Calu3 (cell line): Measurements from ENCODE around the gene ZNF205. TPM values are rescaled to one million over a fixed set of nuclear protein-coding genes. Genes with fewer than 3 reads are reported as not detected.

Experiments
- BruUV-seq: library from RNA; stranded (reverse); fragments of 400-500 nt; replicated peaks from 2 replicates; lab custom pipeline; 2021; lab: Mats Ljungman, UMichigan
- CTCF ChIA-PET: fragments of 300-600 bp; sonication (Branson Sonifier 250); formaldehyde crosslinking; loops from one replicate; lab custom pipeline; 2022; ENCODE audit warnings: antibody characterized with exemption; lab: Charles Lee
- DNase-seq: peaks from one replicate; pipeline ENCODE4 v3.0.0; 2022
- H3K27ac Mint-ChIP-seq: one replicate; pipeline ENCODE4 v1.8.0; 2022; ENCODE audit warnings: mixed read lengths; ENCODE audit not compliant: unreplicated experiment
- H3K27me3 Mint-ChIP-seq: one replicate; pipeline ENCODE4 v1.8.0; 2022; ENCODE audit warnings: mixed read lengths; ENCODE audit not compliant: unreplicated experiment
- H3K36me3 Mint-ChIP-seq: one replicate; pipeline ENCODE4 v1.8.0; 2022; ENCODE audit warnings: mild to moderate bottlenecking, moderate library complexity, mixed read lengths; ENCODE audit not compliant: insufficient read depth, unreplicated experiment
- H3K4me1 Mint-ChIP-seq: one replicate; pipeline ENCODE4 v1.8.0; 2022; ENCODE audit warnings: mild to moderate bottlenecking, low read depth, mixed read lengths; ENCODE audit not compliant: unreplicated experiment
- H3K4me3 Mint-ChIP-seq: one replicate; pipeline ENCODE4 v1.8.0; 2022; ENCODE audit warnings: mild to moderate bottlenecking, low read depth, moderate library complexity, mixed read lengths; ENCODE audit not compliant: unreplicated experiment
- H3K9me3 Mint-ChIP-seq: one replicate; pipeline ENCODE4 v1.8.0; 2022; ENCODE audit warnings: low read depth, mixed read lengths; ENCODE audit not compliant: unreplicated experiment
- intact Hi-C: fragments of 100-400 bp; cut with micrococcal nuclease; formaldehyde crosslinking; loops from one replicate; pipeline ENCODE4 v1.10.0; 2022; ENCODE audit not compliant: unreplicated experiment
- total RNA-seq: library from RNA; stranded (reverse); gene quantifications from 2 replicates; pipeline ENCODE4 v1.2.3, GENCODE V29; 2022
- TF ChIP-seq, protein P1 (sequence below): fragments of 200-600 bp; IDR thresholded peaks from one replicate; pipeline ENCODE4 v1.8.0; 2022; ENCODE audit warnings: antibody characterized with exemption; ENCODE audit not compliant: unreplicated experiment

Gene ZNF205
- total RNA-seq, 1 experiment from 2014 or later, result 17.2 TPM

DNA sequence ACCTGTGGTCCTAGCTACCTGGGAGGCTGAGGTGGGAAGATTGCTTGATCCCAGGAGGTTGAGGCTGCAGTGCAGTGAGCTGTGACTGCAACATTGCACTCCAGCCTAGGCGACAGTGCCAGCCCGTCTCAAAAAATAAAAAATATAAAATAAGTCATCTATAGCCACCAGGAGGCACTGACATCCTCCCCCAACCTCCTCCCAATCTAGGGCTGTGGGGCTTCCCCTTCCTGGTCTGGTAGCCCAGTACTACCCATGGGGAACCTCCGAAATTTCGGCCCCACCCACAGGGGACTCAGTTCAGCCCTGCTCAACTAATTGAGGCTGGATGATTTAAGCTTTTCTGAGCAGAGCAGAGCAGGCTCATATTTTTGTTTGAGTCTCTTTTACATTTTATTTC lies 16.5 kb upstream of the ZNF205 start:
- Mint-ChIP-seq H3K36me3 (peaks cover 18% of the 10 kb centered on the region), H3K9me3 (no peaks in the 10 kb centered on the region), H3K4me1 (peaks cover 30% of the 10 kb centered on the region), H3K27ac (no peak overlapping the region), H3K27me3 (peaks cover 50% of the 10 kb centered on the region), H3K4me3 (no peak overlapping the region)
- intact Hi-C loops, result no loop called here
- no peak for DNase-seq
- BruUV-seq, result no TSS peak
- TF ChIP-seq, protein P1, sequence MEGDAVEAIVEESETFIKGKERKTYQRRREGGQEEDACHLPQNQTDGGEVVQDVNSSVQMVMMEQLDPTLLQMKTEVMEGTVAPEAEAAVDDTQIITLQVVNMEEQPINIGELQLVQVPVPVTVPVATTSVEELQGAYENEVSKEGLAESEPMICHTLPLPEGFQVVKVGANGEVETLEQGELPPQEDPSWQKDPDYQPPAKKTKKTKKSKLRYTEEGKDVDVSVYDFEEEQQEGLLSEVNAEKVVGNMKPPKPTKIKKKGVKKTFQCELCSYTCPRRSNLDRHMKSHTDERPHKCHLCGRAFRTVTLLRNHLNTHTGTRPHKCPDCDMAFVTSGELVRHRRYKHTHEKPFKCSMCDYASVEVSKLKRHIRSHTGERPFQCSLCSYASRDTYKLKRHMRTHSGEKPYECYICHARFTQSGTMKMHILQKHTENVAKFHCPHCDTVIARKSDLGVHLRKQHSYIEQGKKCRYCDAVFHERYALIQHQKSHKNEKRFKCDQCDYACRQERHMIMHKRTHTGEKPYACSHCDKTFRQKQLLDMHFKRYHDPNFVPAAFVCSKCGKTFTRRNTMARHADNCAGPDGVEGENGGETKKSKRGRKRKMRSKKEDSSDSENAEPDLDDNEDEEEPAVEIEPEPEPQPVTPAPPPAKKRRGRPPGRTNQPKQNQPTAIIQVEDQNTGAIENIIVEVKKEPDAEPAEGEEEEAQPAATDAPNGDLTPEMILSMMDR, result no peak
- CTCF ChIA-PET, result interaction anchor here (0.6 to 0.9 kb wide), 2 partner anchors 9 to 22 kb away, joined by 3 read pairs; no protein-coding TSS in a partner anchor

DNA sequence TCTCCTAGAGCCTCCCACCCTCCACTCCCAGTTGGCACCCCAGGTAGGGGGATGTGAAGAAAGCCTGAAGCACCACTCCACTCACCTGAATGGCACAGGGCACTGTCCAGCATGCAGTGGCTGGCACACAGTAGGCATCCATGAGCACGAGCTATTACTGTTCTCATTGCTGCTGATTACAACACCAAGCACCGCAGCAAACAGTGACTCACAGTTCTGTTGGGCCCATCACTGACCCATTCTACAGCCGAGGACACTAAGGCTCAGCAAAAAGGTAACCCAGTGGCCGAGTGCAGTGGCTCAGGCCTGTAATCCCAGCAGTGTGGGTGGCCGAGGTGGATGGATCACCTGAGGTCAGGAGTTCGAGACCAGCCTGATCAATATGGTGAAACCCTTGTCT lies 16.0 kb upstream of the ZNF205 start:
- peaks cover 18% of the 10 kb centered on the region for H3K36me3 Mint-ChIP-seq
- H3K9me3 Mint-ChIP-seq, result no peaks in the 10 kb centered on the region
- intact Hi-C loops, result no loop called here
- peaks cover 45% of the 10 kb centered on the region for H3K27me3 Mint-ChIP-seq
- no peak overlapping the region for H3K27ac Mint-ChIP-seq
- no TSS peak for BruUV-seq
- DNase-seq, result no peak
- TF ChIP-seq, protein P1, result no peak
- no peak overlapping the region for H3K4me3 Mint-ChIP-seq
- H3K4me1 Mint-ChIP-seq, result peaks cover 30% of the 10 kb centered on the region
- CTCF ChIA-PET, result interaction anchor here (0.6 to 0.9 kb wide), 2 partner anchors 9 to 21 kb away, joined by 3 read pairs; no protein-coding TSS in a partner anchor

DNA sequence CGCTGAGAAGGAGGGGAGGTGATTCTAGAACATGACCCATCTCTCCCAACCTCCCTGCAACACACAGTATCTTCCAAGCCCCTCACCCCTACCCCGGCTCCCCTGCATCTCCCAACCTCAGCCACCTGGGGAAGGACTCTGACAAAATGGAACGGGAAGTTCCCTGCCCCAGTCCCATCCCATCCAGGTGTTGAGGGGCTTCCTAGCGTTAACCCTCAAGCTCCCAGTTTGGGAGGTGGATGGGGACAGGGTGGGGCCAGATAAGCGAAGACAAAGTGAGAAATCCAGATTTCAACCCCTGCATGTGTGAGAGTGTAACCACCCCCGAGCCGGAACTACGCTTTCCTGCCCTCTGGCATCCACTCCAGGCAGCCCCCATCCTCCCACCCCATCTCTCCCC lies 15.1 kb upstream of the ZNF205 start:
- CTCF ChIA-PET, result interaction anchor here (0.6 to 1.4 kb wide), 2 partner anchors 38 to 65 kb away, joined by 4 to 5 read pairs; no protein-coding TSS in a partner anchor
- no TSS peak for BruUV-seq

DNA sequence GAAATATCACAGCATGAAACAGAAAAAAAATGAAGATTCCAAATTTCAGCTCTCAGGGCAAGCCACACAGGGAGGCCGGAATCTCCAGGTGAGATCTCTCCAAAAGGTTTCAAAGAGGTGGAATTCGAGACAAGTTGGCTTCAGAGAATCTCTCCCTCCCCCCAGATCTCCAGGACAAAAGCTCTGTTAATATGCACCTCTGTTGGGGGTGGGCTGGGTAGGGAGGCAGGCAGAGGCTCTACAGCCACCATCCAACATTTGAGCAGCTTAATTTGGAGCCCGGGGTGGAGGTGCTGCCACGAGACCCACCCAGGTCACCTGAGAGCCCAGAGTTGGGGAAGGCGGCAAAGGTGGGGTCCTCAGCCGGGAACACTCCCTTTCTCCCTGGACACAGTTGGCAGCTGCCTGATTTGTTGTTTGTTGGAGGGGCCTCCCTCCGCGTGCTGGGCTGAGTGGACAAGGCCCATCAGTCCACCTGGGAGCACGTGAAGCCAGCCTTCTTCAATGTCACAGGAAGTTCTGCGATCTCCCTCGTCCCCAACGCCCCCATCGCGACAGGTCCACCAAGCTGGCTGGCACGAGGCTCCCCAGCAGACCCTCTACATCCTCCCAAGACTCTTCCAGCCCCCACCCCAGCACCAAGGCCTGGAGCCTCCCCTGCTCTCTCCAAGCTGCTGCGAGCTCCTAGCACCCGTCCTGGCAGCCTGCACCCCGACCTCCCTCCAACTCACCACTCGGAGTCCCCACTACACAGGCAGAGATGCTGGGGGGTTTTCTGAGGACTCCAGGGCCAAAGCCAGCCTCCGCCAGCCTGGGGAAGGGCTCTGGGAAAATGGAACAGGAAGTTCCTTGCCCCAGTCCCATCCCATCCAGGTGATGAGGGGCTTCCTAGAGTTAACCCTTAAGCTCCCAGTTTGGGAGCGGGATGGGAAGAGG lies 13.7 kb upstream of the ZNF205 start, which contains the start of gene ZSCAN10:
ZSCAN10 (minus strand) TSS at position 836 of the 936 bp plus-strand sequence. CDS start 6,357 bp downstream, outside the sequence.
- Mint-ChIP-seq H3K4me3 (peak within 1 kb of the TSS; percentile 70), H3K4me1 (peaks cover 30% of the 10 kb centered on the region), H3K27me3 (peaks cover 30% of the 10 kb centered on the region), H3K36me3 (peaks cover 23% of the 10 kb centered on the region), H3K27ac (peak within 1 kb of the TSS; percentile 53), H3K9me3 (no peaks in the 10 kb centered on the region)
- CTCF ChIA-PET, result interaction anchor here (0.6 to 1.4 kb wide), 6 partner anchors 14 to 764 kb away, joined by 3 to 10 read pairs (median 4); no protein-coding TSS in a partner anchor
- DNase-seq, result no peak
- BruUV-seq, result no TSS peak
- intact Hi-C loops, result no loop called here
- TF ChIP-seq, protein P1, result no peak

More for the DNA sequence above, 15.1 kb upstream of the ZNF205 start:
- Mint-ChIP-seq H3K36me3 (peaks cover 22% of the 10 kb centered on the region), H3K4me1 (peaks cover 30% of the 10 kb centered on the region), H3K27me3 (peaks cover 36% of the 10 kb centered on the region), H3K4me3 (no peak overlapping the region), H3K9me3 (no peaks in the 10 kb centered on the region), H3K27ac (no peak overlapping the region)
- no peak for DNase-seq
- TF ChIP-seq, protein P1, result no peak
- intact Hi-C loops, result no loop called here
